Fibroblast of the aortic adventitia (primary cell): ENCODE data around the gene SPC25. TPM values are rescaled to one million over a fixed set of nuclear protein-coding genes. Genes with fewer than 3 reads are reported as not detected.
"Not testable (repeated sequence)": the region's sequence is repeated elsewhere in the genome, so short reads cannot be mapped to it uniquely, and the experiment has no call there.

Experiments used
- DNase-seq: peaks from one replicate; pipeline ENCODE4 v3.0.0-alpha.2; 2010; ENCODE audit warnings: low read depth
- H3K4me3 ChIP-seq: 2 replicates; pipeline ENCODE4 v1.5.1; 2011; ENCODE audit warnings: low read depth, mild to moderate bottlenecking, control low read depth, low read length, moderate library complexity
- total RNA-seq: library from RNA; depleted of rRNA; stranded (reverse); fragments of >200 nt; gene quantifications from 2 replicates; pipeline ENCODE4 v1.2.3, GENCODE V29; 2012; ENCODE audit warnings: low replicate concordance
- TF ChIP-seq, protein P1 (sequence below): IDR thresholded peaks from 2 replicates; pipeline ENCODE4 v1.5.1; 2011; ENCODE audit warnings: mild to moderate bottlenecking, low read length, control low read depth, inconsistent platforms; ENCODE audit not compliant: insufficient read depth

Gene SPC25, protein sequence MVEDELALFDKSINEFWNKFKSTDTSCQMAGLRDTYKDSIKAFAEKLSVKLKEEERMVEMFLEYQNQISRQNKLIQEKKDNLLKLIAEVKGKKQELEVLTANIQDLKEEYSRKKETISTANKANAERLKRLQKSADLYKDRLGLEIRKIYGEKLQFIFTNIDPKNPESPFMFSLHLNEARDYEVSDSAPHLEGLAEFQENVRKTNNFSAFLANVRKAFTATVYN
- total RNA-seq, result 19.3 TPM in 1 of 2 replicates, not detected in the other

DNA sequence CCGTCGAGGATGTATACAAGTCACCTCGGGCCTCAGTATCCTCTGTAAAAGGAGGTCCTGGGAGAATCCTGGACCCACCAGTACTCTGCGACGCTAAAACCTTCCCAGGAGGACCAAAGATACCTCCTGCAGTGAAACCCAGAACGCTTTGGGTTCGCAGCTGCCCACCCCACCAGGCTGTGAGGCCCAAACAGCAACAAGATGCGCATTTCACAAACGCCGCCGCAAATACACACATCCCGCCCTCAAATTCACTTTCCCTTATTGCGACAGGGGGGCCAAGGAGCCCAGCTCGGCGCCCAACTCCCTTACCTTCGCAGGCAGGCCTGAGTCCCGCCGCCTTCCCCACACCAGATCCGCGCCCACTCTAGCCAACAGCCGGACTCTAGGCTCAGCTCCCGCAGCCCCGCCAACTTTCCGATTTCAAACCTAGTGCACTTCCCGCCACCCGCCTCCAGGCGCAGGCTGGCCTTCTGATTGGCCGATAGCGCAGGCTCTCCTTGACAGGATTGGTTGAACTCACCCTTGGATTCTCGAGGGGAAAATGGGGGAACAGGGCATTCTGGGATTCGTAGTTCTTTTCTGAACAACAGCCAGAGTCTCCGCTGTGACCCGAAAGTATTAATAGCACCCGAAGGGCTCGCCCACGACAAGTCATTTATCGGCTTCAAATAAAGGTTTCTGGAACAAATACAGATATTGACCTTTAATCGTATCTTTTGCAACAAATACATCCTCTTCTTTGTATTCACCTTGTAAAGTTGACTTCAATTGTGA, at the start of gene SPC25:
TSS of gene SPC25 (minus strand) at position 425 of the 777 bp plus-strand sequence. CDS start 911 bp downstream, outside the sequence.
- H3K4me3 ChIP-seq, result peak within 1 kb of the TSS; percentile 89
- TF ChIP-seq, protein P1, sequence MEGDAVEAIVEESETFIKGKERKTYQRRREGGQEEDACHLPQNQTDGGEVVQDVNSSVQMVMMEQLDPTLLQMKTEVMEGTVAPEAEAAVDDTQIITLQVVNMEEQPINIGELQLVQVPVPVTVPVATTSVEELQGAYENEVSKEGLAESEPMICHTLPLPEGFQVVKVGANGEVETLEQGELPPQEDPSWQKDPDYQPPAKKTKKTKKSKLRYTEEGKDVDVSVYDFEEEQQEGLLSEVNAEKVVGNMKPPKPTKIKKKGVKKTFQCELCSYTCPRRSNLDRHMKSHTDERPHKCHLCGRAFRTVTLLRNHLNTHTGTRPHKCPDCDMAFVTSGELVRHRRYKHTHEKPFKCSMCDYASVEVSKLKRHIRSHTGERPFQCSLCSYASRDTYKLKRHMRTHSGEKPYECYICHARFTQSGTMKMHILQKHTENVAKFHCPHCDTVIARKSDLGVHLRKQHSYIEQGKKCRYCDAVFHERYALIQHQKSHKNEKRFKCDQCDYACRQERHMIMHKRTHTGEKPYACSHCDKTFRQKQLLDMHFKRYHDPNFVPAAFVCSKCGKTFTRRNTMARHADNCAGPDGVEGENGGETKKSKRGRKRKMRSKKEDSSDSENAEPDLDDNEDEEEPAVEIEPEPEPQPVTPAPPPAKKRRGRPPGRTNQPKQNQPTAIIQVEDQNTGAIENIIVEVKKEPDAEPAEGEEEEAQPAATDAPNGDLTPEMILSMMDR, result peak; percentile 26
- peak; percentile 88 for DNase-seq

DNA sequence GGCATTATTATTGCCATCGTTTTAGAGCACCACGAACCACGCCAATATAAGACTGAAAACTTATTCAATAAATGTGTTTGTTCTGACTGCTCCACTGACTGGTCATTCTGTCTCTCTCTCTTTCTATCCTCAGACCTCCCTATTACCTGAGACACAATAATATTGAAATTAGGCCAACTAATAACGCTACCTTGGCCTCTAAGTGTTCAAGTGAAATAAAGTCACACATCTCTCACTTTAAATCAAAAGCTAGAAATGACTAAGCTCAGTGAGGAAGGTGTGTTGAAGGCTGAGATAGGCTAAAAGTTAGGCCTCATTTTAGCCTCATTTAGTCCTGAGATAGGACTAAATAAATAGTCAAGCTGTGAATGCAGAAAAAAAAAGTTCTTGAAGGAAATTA, 49.7 kb upstream of the SPC25 start:
- TF ChIP-seq, protein P1, result no peak
- no peak overlapping the region for H3K4me3 ChIP-seq
- DNase-seq, result no peak

DNA sequence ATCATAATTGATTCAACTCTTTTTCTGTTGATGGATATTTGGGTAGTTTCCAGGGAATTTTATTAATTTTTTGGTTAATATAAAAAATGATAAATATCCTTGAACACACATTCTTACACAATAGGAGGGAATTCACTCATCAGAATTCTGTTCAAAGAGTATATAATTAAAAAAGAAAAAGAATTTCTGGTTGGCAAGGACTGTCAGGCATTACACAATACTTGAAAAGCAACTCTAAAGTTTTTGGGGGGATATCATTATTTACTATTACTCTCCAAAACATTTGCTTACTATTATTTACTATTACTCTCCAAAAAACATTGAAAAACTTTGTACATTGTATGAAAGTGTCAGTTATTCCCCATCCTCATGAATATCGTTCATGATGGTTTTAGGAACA, 48.8 kb upstream of the SPC25 start:
- no peak overlapping the region for H3K4me3 ChIP-seq
- TF ChIP-seq, protein P1, result no peak
- no peak for DNase-seq

DNA sequence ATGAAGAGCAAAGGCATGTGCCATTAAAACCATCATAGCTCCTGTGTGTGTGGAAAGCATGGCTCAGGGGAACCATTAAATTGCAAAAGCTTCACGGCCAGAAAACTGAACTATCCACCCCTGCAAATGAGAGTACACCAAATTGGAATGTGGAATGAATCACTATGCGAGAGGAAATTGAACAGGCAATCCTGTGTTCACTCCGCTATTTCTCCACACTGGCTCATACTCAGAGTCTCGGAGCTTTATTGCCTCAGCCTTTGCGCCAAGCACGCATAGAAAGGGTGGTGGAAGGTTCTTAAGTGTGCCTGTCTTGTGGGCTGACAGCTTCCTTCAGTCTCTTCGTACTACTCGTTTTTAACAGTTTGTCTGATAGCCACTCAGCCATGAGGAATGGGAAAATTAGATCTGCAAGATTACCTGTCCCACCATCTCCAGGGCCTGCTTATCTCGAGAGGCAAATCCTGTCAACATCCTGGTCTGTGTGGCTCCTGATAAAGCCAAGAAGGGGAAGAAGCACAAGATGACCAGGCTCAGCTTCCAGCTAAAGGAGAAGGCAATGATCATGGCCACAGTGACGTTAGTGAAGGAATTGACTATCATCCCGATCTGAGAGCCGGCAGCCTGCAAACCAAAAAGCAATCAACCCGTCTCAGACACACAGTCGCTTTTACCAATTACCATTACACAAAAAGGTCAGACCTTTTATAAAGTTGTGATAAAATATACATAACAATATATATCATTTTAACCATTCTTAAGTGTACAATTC, 45.8 kb upstream of the SPC25 start:
- DNase-seq, result no peak
- TF ChIP-seq, protein P1, result no peak
- no peak overlapping the region for H3K4me3 ChIP-seq

DNA sequence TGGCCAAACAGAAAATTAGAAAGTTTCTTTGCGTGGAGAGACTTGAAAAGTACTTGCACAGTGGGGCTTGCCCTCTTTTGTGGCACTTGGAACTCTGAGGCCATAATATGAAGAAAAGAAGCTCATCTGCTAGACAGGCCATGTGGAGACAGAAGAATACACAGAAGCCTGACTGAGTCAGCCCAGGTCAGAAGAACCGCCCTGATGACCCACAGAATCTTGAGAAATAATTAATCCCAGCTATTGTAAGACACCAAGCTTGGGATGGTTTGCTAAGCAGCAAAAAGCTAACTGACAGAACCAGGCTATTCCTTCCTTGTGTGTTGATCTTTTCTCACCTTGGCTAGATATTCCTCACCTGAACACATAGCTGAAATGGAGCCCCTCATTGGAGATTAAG, 44.6 kb upstream of the SPC25 start:
- TF ChIP-seq, protein P1, result no peak
- DNase-seq, result no peak

DNA sequence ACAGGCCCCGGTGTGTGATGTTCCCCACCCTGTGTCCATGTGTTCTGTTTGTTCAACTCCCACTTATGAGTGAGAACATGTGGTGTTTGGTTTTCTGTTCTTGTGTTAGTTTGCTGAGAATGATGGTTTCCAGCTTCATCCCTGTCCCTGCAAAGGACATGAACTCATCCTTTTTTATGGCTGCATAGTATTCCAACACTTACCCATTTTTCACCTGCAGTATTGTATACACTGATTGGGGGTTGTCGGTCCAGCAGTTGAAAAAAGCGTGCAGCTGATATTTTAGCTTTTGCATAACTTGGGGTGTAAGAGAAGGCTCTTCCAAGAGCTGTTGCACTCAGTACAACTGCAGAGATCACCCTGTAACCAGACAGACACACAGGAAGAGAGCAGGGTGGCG, 41.9 kb upstream of the SPC25 start:
- not testable (repeated sequence) for H3K4me3 ChIP-seq, DNase-seq

More for the DNA sequence above, 44.6 kb upstream of the SPC25 start:
- no peak overlapping the region for H3K4me3 ChIP-seq

DNA sequence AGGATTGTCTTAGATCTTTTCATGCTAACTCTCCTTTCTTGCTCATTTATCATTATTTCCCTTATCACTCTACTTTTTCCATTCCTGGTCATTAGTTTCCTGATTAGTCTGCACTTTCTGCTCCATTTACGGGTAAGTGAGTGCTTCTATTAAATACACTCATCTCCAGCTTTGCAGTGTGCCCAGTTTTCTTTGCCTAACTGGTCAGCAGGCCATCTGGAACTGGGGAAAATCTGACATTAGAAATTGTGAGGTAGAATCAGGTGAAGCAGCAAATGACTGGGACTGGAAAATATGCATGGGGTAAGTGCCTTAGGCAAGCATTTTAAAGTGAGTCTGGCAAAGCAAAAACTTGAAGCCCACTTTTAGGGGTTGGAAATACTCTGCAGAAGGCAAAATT, 40.0 kb upstream of the SPC25 start:
- no peak for DNase-seq
- no peak overlapping the region for H3K4me3 ChIP-seq
- TF ChIP-seq, protein P1, result no peak
